GM12865 (cell line): ENCODE measurements around the gene FAM131B.
A peak's percentile ranks its signal among the peaks of the same experiment; 100 is the strongest.

Experiments used
- DNase-seq: peaks from one replicate; pipeline ENCODE4 v3.0.0; 2010; ENCODE audit warnings: low read depth
- H3K4me3 ChIP-seq: 2 replicates; pipeline ENCODE4 v1.5.1; 2011; ENCODE audit warnings: mild to moderate bottlenecking, low read depth, low read length, control low read depth
- CTCF ChIP-seq: IDR thresholded peaks from 2 replicates; pipeline ENCODE4 v1.5.1; 2011; ENCODE audit warnings: low read length, control low read depth, low read depth, inconsistent platforms; ENCODE audit not compliant: insufficient read depth; ENCODE audit errors: missing control alignments

Gene FAM131B

GRCh38 chr7:143362131-143363015 lies at the start of gene FAM131B:
Gene FAM131B, minus strand, starts transcription at chr7:143362713. Its CDS starts 110 bp downstream, at chr7:143362603.
- no peak for DNase-seq
- H3K4me3 ChIP-seq, result peak within 1 kb of the TSS; percentile 15; the same call in 1 of the 2 replicates
- TF ChIP-seq CTCF, result no peak

GRCh38 chr7:143411976-143412708 lies 49.6 kb upstream of the FAM131B start:
- no peak for TF ChIP-seq CTCF
- DNase-seq, result no peak
- H3K4me3 ChIP-seq, result no peak overlapping the region

GRCh38 chr7:143410521-143411004 lies 48.0 kb upstream of the FAM131B start:
- no peak overlapping the region for H3K4me3 ChIP-seq
- no peak for DNase-seq
- TF ChIP-seq CTCF, result no peak

- no peak within 1 kb of the TSS for H3K4me3 ChIP-seq
- no peak for TF ChIP-seq CTCF
- DNase-seq, result no peak
These were observed 46.4 kb upstream of the FAM131B start, which contains the start of gene EPHA1 for GRCh38 chr7:143408686-143409561. Gene EPHA1, minus strand, starts transcription at chr7:143408856. Its CDS starts 51 bp downstream, at chr7:143408805.

GRCh38 chr7:143408252-143408685 lies 45.8 kb upstream of the FAM131B start:
- DNase-seq, result no peak
- no peak for TF ChIP-seq CTCF
- no peak overlapping the region for H3K4me3 ChIP-seq

GRCh38 chr7:143407287-143408251 lies 45.1 kb upstream of the FAM131B start:
- H3K4me3 ChIP-seq, result no peak overlapping the region
- TF ChIP-seq CTCF, result no peak
- DNase-seq, result no peak
